ENCODE data around the gene GDA.
"Not testable (repeated sequence)": the region's sequence is repeated elsewhere in the genome, so short reads cannot be mapped to it uniquely, and the experiment has no call there.

GDA gene

DNA sequence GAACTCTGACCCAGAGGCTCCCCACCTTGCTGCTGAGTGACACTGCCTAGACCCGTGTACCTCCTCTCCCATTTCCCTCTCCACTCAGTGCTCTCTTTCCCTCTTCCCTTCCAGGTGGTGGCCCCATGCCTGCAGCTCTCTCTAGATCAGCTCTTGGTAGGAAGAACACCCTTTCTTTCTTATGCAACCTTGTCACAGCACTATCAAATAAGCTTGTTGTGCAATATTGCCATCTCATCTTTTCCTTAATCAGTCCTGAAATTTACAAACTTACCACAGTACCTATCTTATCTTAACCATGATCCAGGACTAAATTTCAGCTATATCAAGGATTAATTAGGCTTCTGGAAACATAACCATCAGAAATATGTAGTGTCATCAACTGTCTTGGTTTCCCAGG is 127.2 kb downstream of the GDA start:
- DNase-seq (ENCODE audit: low read depth in 2 of 2), result no peak

DNA sequence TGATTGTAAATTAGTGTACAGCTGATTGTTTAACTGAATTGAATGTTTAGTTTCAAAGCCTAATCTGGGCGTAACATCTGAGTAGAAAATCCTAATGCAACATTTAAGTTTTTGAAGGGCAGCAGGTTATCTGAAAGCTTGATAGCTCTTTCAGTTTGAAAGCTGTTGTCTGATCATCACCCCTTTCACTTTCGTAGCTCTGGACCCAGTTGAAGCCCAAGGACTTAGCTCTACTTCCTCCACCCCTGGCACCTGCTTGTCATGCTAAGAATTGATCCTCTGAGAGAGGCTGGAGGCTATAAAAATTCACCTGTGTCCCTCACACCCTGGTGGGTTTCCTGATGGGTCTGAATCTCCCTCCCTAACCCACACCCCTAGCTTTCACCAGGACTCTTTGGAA is 129.7 kb downstream of the GDA start:
- no peak for DNase-seq (ENCODE audit: low read depth in 2 of 2)

DNA sequence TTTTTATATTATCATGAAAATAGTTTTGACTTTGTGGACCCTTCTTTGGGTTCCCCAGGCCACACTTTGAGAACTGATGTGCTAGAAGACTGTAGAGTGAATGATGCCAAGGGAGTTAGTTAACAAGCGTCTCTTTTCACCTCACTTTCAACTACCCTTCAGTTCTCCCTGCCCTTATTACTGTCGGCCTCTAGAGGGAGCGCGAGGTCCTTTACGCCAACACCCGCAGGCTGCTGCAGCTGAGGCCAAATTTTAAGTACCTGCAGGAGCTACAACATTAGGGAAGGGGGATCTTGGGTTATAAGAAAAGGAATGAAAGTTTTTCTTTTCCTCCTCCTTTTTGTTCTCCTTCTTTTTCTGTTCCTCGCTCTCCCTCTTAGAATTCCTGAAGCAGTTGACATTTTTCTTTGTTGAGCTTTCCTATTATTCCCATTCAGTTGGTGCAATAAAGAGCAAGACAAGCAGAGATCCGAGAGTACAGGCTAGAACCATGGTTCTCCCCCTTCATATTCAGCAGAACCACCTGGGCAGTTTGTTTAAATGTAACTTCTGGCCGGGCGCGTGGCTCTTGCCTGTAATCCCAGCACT is 131.8 kb downstream of the GDA start:
- DNase-seq (ENCODE audit: low read depth in 2 of 2), result peak; percentile 32 to 38

DNA sequence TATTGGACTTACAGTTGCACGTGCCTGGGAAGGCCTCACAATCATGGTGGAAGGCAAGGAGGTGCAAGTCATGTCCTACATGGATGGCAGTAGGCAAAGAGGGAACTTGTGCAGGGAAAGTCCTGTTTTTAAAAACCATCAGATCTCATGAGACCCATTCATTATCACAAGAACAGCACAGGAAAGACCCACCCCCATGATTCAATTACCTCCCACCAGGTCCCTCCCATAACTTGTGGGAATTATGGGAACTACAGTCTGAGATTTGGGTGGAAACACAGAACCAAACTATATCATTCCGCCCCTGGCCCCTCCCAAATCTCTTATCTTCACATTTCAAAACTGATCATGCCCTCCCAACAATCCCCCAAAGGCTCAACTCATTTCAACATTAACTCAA is 140.2 kb downstream of the GDA start:
- DNase-seq (ENCODE audit: low read depth in 2 of 2), result no peak

GRCh38 chr9:72290311-72290710 is 141.1 kb downstream of the GDA start:
- DNase-seq (ENCODE audit: low read depth in 2 of 2), result no peak

DNA sequence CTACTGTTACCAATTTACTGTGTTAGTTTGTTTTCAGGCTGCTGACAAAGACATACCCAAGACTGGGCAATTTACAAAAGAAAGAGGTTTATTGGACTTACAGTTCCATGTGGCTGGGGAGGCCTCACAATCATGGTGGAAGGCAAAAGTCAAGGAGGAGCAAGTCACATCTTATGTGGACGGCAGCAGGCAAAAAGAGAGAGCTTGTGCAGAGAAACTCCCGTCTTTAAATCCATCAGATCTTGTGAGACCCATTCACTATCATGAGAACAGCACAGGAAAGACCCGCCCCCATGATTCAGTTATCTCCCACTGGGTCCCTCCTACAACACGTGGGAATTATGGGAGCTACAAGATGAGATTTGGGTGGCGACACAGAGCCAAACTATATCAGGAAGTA is 142.3 kb downstream of the GDA start:
- not testable (repeated sequence) for DNase-seq (ENCODE audit: low read depth in 2 of 2)

DNA sequence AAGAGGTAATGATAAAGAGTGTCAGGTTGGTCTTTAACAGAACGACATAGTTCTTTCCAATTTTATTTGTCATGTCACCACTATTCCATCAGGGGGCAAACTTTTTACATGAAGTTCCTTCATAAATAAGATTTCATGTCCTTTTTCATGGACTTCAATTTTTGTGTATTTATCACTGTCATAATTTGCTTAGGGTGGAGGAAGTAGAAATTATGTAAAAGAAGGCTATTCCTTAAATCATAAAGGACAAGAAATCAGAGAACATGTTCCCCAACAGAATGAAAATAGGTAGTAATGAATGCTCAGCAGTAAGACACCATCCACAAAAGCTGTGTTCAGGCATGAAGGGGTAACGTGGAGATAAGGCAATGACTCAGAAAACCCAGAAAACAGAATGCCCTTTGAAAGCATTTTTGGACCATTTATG is 143.0 kb downstream of the GDA start:
- DNase-seq (ENCODE audit: low read depth in 2 of 2), result no peak

GRCh38 chr9:72292874-72293607 is 143.8 kb downstream of the GDA start:
- DNase-seq (ENCODE audit: low read depth in 2 of 2), result no peak

DNA sequence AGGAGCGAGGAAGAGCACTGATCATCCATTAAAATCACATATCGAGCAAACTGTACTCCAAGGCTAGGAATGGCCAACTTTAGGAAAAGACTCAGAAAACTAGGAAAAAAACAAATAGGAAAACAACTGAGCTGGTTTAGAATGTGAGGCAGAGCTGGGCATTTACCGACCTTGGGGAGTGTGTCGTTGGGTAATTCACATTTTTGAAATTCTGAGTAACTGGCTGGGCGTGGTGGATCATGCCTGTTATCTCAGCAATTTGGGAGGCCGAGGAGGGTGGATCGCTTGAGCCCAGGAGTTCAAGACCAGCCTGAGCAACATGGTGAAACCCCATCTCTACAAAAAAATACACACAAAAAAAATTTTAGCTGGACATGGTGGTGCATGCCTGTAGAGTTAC is 145.7 kb downstream of the GDA start:
- no peak for DNase-seq (ENCODE audit: low read depth in 2 of 2)

DNA sequence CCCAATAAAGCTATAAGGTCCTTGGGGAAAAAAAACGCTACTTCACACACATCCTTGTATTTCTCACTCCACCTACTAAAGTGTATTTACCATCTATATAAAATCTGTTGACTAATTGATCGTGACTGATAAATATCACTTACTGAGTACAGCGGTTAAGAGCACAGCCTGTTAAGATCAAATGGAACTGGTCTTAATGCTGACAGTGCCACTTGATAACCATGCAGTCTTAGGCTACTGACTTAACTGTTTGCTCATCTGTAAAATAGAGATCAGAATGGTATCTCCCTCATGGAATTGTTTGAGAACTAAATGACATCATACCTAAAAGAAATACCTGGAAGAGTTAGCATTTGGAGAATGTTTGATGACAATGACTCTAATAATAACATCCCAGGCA is 148.3 kb downstream of the GDA start:
- no peak for DNase-seq (ENCODE audit: low read depth in 2 of 2)

DNA sequence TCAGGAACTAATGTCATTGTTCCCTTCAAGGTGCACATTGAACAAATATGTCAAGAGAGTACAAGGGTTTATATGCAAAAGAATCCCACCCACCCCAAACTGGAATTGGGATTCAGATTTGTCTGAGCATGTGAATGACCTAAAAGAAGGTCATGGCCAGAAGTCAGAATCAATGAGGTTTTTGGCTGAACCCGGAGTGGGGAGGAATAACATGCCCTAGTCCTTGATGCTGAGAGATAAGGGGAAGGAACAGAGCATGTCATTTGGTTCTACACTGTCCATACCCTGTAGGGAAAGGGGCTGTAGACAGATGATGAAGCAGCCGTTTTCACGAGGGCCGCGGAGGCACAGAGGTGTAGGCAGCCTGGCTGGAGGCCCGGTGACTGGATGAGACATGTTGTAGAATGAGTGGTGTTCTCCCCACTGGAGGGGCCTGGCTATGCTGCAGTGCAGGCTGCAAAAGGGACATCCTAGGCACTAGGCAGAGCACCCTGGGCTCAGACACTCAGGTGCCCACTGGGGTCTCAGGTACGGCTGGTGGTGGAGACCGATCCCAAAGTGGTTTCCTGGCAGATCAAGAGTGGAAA is 149.9 kb downstream of the GDA start:
- no peak for DNase-seq (ENCODE audit: low read depth in 2 of 2)

DNA sequence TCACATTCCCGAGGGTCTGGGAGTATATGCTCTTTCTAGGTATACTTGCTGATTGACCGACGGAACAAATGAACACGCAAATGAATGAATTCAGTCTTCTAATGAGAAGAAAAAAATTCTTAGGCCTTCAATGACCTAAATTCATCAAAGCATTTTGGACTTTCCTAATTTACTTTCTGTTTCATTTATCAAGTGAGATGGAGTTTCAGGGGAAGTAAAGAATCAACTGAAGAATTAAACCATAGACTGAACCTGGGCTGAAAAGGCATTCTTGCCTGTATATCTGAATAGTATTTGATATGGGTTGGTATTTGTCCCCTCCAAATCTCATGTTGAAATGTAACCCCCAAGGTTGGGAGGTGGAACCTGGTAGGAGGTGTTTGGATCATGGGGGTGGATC is 151.6 kb downstream of the GDA start:
- DNase-seq (ENCODE audit: low read depth in 2 of 2), result no peak
